OCI-LY3 (cell line): ENCODE data around the gene STOX1.
"Not testable (repeated sequence)": the region's sequence is repeated elsewhere in the genome, so short reads cannot be mapped to it uniquely, and the experiment has no call there.

Experiments used
- CTCF ChIP-seq: fragments of 200-600, 300-600 bp; sonication (generic); IDR thresholded peaks from 2 replicates; pipeline ENCODE4 v1.5.1; 2014; ENCODE audit warnings: antibody characterized with exemption, low read length, low read depth
- EZH2phosphoT487 ChIP-seq: fragments of 200-600 bp; shearing (Covaris generic); IDR thresholded peaks from 2 replicates; pipeline ENCODE4 v1.6.1; 2018; ENCODE audit warnings: antibody characterized with exemption, mixed run types, low read depth

GRCh38 chr10:68929888-68930287, 102.6 kb downstream of the STOX1 start:
- TF ChIP-seq CTCF, EZH2phosphoT487: not testable (repeated sequence)
